Measurements from ENCODE around the gene TCF12. TPM values are rescaled to one million over a fixed set of nuclear protein-coding genes. Genes with fewer than 3 reads are reported as not detected.

Gene TCF12
- total RNA-seq, 1 donor from 2014 or later: 93.0 TPM

DNA sequence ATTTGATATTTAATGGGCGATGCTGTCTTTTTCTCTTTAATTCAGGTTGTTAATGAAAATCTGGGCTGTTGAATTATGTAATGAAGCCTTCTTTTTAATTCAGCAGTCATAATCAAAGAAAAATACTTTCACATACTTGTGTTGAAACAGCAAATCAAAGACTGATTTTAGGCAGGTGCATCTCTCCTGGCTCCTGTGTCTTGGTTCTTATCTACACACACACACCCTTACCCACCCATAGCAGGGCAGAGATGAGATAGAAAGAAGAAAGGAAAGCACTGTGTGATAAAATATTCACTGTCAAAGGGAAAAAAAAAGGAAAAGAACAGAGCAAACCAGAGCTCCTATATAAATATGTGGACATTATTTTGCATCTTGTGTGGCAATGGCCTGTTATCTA is 327.3 kb downstream of the TCF12 start:
- no peaks in the 10 kb centered on the region for H3K9me3 ChIP-seq
- intact Hi-C loops (cut with DNase I): no loop called here
- TF ChIP-seq CTCF (IDR thresholded peaks at IDR 0.05): no peak
- no peak overlapping the region for H3K27ac ChIP-seq
- H3K4me3 ChIP-seq: no peak overlapping the region
- H3K27me3 ChIP-seq (ENCODE audit: low read depth): no peaks in the 10 kb centered on the region
- H3K4me1 ChIP-seq: no peaks in the 10 kb centered on the region
- peaks cover 12% of the 10 kb centered on the region for H3K36me3 ChIP-seq
- ATAC-seq: no peak
- no peak for DNase-seq

DNA sequence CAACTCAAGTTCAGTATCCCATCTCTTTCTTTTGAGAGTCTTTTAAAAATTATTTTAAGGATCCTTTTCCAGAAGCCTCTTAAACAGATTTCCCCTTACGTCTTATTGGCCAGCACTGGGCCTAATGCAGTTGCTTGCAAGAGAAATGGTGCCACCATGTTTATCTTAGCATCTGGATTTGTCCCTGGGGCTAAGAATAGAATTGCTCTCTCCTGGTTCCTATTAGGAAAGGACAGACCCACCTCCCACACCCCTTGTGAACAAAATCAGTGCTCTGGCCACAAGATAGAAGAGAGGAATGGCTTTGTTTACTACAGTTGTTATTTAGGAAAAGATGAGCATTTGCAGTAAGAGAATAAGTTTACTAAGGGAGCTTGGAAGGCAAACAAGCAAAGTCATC is 329.6 kb downstream of the TCF12 start:
- Histone ChIP-seq H3K4me3 (no peak overlapping the region), H3K27me3 (ENCODE audit: low read depth) (no peaks in the 10 kb centered on the region), H3K36me3 (peaks cover 16% of the 10 kb centered on the region), H3K27ac (no peak overlapping the region), H3K9me3 (no peaks in the 10 kb centered on the region), H3K4me1 (no peaks in the 10 kb centered on the region)
- intact Hi-C loops (cut with DNase I): no loop called here
- no peak for TF ChIP-seq CTCF (IDR thresholded peaks at IDR 0.05)
- ATAC-seq: no peak
- DNase-seq: no peak

- Histone ChIP-seq H3K4me3 (no peak overlapping the region), H3K27me3 (ENCODE audit: low read depth) (no peaks in the 10 kb centered on the region), H3K27ac (no peak overlapping the region), H3K36me3 (peaks cover 39% of the 10 kb centered on the region), H3K9me3 (no peaks in the 10 kb centered on the region), H3K4me1 (no peaks in the 10 kb centered on the region)
- ATAC-seq (no peak), DNase-seq (no peak)
- intact Hi-C loops (cut with DNase I): no loop called here
- no peak for TF ChIP-seq CTCF (IDR thresholded peaks at IDR 0.05)
Observed at GRCh38 chr15:57251308-57251707, 332.9 kb downstream of the TCF12 start.

- DNase-seq (no peak), ATAC-seq (no peak)
- Histone ChIP-seq H3K36me3 (peaks cover 39% of the 10 kb centered on the region), H3K27ac (no peak overlapping the region), H3K4me1 (no peaks in the 10 kb centered on the region), H3K27me3 (ENCODE audit: low read depth) (no peaks in the 10 kb centered on the region), H3K4me3 (no peak overlapping the region), H3K9me3 (no peaks in the 10 kb centered on the region)
- intact Hi-C loops (cut with DNase I): no loop called here
- TF ChIP-seq CTCF (IDR thresholded peaks at IDR 0.05): no peak
Observed at GRCh38 chr15:57251941-57252340, 333.5 kb downstream of the TCF12 start.

- no peak for TF ChIP-seq CTCF (IDR thresholded peaks at IDR 0.05)
- Histone ChIP-seq H3K9me3 (no peaks in the 10 kb centered on the region), H3K36me3 (peaks cover 31% of the 10 kb centered on the region), H3K27me3 (ENCODE audit: low read depth) (no peaks in the 10 kb centered on the region), H3K4me3 (no peak overlapping the region), H3K4me1 (no peaks in the 10 kb centered on the region), H3K27ac (no peak overlapping the region)
- intact Hi-C loops (cut with DNase I): no loop called here
- DNase-seq (no peak), ATAC-seq (no peak)
Observed at GRCh38 chr15:57253082-57253481, 334.6 kb downstream of the TCF12 start.

DNA sequence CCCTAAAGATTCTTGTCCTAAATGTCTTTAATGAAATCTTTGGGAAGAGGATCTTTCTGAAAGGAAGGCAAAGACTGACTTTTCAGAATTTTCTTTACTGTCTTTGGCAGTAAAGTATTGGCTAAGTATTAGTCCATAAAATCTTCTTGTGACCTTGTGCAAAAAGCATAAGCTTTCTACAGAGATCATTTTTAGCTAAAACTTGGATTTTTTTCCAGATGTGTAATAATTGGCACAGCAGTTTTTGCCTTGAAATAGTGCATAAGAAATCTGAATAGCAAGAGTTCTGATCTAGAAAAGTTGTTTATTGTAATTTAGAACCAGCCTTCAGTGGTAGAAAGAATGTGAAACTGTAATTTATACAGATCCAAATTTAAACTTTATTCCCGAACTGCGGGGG is 335.1 kb downstream of the TCF12 start:
- intact Hi-C loops (cut with DNase I): no loop called here
- H3K36me3 ChIP-seq: peaks cover 31% of the 10 kb centered on the region
- TF ChIP-seq CTCF (IDR thresholded peaks at IDR 0.05): no peak

More for the DNA sequence above, 335.1 kb downstream of the TCF12 start:
- ATAC-seq (no peak), DNase-seq (no peak)
- Histone ChIP-seq H3K27me3 (ENCODE audit: low read depth) (no peaks in the 10 kb centered on the region), H3K4me3 (no peak overlapping the region), H3K4me1 (no peaks in the 10 kb centered on the region), H3K27ac (no peak overlapping the region), H3K9me3 (no peaks in the 10 kb centered on the region)
